ENCODE results near the gene CTSZ.
"Not testable (repeated sequence)": the region's sequence is repeated elsewhere in the genome, so short reads cannot be mapped to it uniquely, and the experiment has no call there.

CTSZ gene

DNA sequence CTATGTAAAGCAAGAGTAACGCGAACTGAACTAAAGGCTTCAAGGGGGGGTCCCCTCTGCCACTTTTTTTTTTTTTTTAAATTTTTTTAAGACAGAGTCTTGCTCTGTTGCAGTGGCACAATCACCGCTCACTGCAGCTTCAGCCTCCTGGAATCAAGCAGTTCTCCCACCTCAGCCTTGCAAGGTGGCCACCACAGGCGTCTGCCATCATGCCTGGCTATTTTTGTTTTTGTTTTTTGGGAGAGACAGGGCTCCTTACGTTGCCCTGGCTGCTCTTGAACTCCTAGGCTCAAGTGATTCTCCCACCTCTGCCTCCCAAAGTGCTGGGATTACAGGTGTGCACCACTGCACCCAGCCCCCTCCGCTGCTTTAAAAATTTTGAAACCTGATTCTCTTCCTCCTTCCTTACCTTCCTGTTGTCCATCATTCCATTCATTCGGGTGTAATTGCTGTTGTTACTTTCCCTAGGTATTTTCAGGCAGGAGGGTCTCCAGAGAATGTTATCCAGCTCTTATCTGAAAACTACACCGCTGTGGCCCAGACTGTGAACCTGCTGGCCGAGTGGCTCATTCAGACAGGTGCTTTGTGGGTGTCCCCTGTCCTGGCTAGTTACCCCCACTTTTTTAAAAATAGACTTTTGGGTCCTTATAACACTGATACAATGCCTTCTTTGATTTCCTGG lies 20.6 kb downstream of the CTSZ start:
- in situ Hi-C loops (cut with HindIII; ENCODE audit: low pct_unique_long_range_greater_than_20kb, low sequenced_read_pairs), result no loop called here
- DNase-seq (ENCODE audit: low read depth in 1 of 2, low spot score in 1 of 2), result no peak
- no peak for TF ChIP-seq JUND (IDR thresholded peaks at IDR 0.05; ENCODE audit: low read depth)

DNA sequence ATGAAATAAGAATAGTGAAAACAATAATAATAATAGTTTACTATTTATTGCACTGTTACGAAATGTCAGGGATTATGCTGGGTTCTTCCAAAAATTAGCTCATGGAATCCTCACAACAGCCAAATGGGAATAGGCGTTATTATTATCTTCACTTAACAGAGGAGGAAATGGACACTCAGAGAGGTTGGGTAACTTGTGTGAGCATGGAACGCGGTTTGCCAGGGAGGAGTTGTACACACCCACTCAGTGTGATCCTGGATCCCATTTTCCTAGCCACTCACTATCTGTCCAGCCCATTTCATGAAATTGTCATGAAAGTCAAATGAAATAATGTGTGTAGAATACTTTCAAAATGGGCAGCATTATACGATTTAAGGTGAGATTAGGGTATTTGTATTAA lies 21.4 kb downstream of the CTSZ start:
- in situ Hi-C loops (cut with HindIII; ENCODE audit: low pct_unique_long_range_greater_than_20kb, low sequenced_read_pairs), result no loop called here
- no peak for DNase-seq (ENCODE audit: low read depth in 1 of 2, low spot score in 1 of 2)
- no peak for TF ChIP-seq JUND (IDR thresholded peaks at IDR 0.05; ENCODE audit: low read depth)

DNA sequence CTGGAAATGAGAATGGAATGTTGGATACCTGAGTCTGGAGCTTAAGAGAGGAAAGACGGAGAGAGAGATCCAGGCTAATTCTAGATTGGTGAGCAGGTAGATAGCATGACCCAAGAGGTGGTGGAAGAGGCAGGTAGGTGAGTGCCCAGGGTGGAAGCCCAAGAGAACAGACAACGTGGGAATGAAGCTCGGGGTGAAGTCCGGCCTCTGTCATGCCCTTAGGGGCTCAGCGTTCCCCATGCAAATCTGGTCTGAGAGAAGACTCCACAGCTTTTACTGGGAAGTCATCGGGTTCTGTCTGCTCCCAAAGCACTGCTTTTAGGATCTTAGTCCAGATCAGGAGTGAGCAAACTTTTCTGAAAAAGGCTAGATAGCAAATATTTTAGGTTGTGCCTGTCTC lies 22.4 kb downstream of the CTSZ start:
- no peak for TF ChIP-seq JUND (IDR thresholded peaks at IDR 0.05; ENCODE audit: low read depth)
- DNase-seq (ENCODE audit: low read depth in 1 of 2, low spot score in 1 of 2), result no peak
- in situ Hi-C loops (cut with HindIII; ENCODE audit: low pct_unique_long_range_greater_than_20kb, low sequenced_read_pairs), result no loop called here

DNA sequence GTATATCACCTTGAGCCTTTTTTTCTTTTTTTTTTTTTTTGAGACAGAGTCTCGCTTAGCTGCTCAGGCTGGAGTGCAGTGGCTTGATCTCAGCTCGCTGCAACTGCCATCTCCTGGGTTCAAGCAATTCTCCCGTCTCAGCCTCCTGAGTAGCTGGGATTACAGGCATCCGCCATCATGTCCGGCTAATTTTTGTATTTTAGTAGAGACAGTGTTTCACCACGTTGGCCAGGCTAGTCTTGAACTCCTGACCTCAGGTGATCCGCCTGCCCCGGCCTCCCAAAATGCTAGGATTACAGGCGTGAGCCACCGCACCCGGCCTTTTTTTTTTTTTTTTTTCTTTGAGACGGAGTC lies 24.0 kb downstream of the CTSZ start:
- in situ Hi-C loops (cut with HindIII; ENCODE audit: low pct_unique_long_range_greater_than_20kb, low sequenced_read_pairs); DNase-seq (ENCODE audit: low read depth in 1 of 2, low spot score in 1 of 2): not testable (repeated sequence)

DNA sequence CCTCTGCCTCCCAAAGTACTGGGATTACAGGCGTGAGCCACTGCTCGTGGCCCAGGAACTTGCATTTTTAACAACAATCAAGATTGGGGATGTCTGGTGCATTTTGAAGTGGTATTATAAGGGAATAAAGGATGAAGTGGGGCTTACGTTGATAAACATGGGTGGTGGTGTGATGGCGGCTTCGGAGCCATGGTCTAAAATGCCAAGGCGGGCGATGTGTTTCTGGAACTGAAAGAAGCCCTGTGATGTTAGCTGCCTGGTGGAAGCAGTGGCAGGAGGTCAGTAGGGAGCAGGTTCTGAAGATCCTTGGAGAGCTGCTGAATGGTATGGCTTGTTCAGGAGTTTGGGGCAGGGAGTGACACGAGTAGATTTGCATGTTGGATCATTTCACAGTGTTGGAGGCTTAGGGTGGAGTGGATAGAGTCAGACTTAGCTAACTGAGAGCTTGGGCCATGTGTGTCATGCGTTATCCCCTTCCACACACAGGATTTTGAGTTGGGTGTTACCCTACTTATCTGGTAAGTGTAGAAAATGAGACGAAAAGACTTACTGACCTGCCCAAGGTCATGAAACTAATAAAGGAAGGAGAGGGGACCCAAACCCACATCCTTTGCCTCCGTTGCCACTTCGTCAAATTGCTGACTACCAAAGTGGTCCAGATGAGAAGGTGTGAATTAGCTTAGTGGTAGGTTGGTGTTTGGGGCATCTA lies 24.5 kb downstream of the CTSZ start:
- in situ Hi-C loops (cut with HindIII; ENCODE audit: low pct_unique_long_range_greater_than_20kb, low sequenced_read_pairs), result no loop called here
- no peak for TF ChIP-seq JUND (IDR thresholded peaks at IDR 0.05; ENCODE audit: low read depth)
- no peak for DNase-seq (ENCODE audit: low read depth in 1 of 2, low spot score in 1 of 2)

DNA sequence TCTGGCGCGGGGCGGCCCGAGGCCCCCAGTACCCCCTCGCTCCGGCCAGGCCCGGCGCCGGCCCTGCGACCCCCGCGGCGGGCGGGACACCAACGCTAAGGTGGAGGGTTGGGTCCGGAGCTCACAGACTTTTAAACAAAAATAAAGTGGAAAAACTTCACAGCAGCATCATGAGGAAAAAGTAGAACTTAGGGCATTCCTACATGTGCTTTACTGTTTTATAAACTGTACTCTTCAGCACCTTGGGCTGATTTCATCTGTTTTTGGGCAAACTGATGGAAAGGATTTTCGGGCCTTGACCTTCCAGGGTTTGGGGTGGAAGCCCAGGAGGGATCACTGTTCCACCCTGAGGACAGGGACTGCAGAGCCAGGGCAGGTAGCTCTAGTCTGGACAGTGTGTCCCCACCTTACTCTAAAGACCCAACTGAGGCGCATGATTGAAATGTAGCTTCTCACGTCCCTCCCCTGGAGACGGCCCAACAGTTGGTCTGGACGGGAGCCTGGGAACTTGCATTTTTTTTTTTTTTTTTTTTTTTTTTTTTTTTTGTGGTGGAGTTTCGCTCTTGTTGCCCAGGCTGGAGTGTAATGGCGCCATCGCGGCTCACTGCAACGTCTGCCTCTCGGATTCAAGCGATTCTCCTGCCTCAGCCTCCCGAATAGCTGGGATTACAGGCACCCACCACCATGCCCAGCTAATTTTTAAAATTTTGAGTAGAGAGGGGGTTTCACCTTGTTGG lies 25.3 kb downstream of the CTSZ start:
- no peak for TF ChIP-seq JUND (IDR thresholded peaks at IDR 0.05; ENCODE audit: low read depth)
- in situ Hi-C loops (cut with HindIII; ENCODE audit: low pct_unique_long_range_greater_than_20kb, low sequenced_read_pairs), result no loop called here
- peak in 1 of 2 experiments; percentile 55 for DNase-seq (ENCODE audit: low read depth in 1 of 2, low spot score in 1 of 2)

DNA sequence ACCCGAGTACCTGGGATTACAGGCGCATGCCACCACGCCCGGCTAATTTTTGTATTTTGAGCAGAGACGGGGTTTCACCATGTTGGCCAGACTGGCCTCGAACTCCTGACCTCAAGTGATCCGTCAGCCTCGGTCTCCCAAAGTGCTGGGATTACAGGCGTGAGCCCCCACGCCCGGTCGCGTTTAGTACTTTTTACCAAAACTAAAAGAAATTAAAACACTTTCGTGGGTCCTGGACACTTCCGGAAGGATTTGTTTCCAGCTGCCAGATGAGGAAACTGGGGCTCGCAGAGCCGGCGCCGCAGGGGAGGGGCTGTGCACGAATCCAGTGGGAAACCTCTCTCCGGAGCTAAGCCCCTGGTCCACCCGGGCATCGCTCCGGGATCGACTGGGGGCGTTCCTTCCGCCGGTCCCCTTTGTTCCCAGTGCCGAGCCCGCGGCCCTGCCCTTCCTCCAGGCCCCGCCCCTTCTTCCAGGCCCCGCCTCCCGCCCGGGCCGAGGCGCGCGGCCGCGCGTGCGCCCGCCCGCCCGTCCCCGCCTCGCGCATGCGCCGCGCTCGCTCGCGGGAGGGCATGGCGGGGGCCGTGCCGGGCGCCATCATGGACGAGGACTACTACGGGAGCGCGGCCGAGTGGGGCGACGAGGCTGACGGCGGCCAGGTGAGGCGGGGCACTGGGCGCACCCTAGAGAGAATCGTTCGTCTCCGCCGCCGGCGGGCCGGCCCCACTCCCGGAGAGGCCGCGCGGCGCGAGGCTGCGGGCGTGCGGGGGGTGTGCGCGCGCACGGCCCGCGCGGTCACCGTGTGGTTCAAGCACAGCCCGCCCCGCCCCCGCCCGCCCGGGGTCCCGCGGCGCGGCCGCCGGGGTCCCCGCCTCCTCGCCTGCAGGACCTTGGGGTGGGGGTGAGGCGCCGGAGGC lies 26.1 kb downstream of the CTSZ start, which contains the start of gene NELFCD:
Gene NELFCD, plus strand, starts transcription at position 546 of the 917 bp plus-strand sequence. Its CDS starts 54 bp downstream, at position 600.
- peak; percentile 92 to 98 for DNase-seq (ENCODE audit: low read depth in 1 of 2, low spot score in 1 of 2)
- in situ Hi-C loops (cut with HindIII; ENCODE audit: low pct_unique_long_range_greater_than_20kb, low sequenced_read_pairs), result no loop called here
- no peak for TF ChIP-seq JUND (IDR thresholded peaks at IDR 0.05; ENCODE audit: low read depth)

DNA sequence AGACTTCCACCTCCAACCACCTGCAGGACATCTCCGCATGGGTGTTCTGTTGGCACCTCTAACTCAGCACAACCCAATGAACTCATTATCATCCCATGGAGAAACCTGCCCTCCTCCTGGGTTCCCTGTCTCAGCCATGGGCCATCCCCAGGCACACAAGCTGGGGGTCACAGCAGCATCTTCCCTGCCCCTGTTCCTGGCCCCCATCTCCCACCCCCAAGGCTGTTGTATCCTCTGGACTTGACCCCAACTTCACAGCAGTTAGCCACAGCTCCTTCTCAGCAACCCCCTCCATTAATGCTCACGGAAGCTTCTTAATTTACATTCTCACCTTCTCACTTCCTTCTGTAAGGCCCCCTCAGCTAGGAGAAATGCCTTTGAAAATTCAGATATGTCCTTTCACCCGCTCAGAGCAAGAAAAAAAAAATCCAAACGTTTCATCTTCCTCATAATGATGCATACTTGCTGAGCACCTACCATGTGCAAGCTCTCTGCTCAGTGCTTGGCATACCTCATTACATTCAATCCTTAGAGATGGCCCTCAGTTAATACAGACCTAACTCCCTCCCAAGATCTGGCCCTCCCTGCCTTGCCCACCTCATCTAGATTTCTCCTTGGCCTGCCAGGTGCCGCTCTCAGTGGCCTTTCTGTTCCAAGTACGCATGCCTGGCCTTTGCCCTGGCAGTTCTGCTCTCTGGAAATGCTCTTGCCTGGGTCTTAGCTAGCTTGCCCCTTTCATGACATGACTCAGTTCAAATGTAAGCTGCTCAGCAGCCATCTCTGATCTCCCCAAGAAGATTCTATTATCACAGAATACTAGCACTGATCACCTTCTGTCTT lies 28.5 kb downstream of the CTSZ start:
- DNase-seq (ENCODE audit: low read depth in 1 of 2, low spot score in 1 of 2), result no peak
- in situ Hi-C loops (cut with HindIII; ENCODE audit: low pct_unique_long_range_greater_than_20kb, low sequenced_read_pairs), result no loop called here
- no peak for TF ChIP-seq JUND (IDR thresholded peaks at IDR 0.05; ENCODE audit: low read depth)

DNA sequence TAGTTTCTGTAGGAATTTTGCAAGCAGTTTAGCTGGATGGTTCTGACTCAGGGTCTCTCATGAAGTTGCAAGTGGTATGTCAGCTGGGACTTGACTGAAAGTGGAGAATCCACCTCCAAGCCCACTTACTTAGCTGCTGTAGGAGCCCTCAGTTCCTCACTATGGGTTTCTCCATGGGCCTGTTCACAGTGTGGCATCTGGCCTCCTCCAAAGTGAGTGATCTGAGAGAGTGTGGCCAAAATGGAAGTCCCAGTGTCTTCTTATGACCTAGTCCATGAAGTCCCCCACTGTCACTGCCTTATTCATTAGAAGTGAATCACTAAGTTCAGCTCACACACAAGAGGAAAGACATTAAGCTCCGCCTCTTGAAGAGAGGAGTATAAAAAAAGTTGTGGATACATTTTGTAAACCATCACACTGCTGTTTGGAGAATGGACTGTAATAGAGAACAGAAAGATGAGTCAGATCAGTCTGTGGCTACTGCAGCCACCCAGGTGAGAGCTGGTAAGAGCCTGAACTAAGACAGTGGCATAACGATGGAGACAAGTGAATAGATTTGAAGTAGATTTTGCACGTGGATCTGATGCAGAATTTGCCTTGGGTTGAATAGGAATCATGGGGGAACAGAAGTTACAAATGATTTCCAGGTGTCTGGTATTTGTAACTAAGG lies 30.9 kb downstream of the CTSZ start:
- in situ Hi-C loops (cut with HindIII; ENCODE audit: low pct_unique_long_range_greater_than_20kb, low sequenced_read_pairs), result no loop called here
- no peak for TF ChIP-seq JUND (IDR thresholded peaks at IDR 0.05; ENCODE audit: low read depth)
- no peak for DNase-seq (ENCODE audit: low read depth in 1 of 2, low spot score in 1 of 2)

DNA sequence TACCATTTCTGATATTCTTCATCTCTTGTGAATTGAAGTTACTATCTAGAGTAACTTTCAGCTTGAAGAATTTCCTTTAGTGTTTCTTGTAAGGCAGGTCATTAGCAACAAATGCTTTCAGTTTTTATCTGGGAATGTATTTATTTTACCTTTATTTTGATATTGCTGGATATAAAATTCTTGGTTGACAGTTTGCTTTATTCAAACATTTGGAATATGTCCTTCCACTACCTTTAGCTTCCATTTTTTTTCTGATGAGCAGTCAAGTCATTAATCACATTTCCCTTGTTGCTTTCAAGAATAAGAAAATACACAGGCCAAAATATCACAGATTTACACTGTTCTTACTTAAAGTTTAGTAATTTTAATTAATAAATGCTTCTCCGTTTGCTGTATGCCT lies 31.7 kb downstream of the CTSZ start:
- no peak for TF ChIP-seq JUND (IDR thresholded peaks at IDR 0.05; ENCODE audit: low read depth)
- in situ Hi-C loops (cut with HindIII; ENCODE audit: low pct_unique_long_range_greater_than_20kb, low sequenced_read_pairs), result no loop called here
- no peak for DNase-seq (ENCODE audit: low read depth in 1 of 2, low spot score in 1 of 2)

DNA sequence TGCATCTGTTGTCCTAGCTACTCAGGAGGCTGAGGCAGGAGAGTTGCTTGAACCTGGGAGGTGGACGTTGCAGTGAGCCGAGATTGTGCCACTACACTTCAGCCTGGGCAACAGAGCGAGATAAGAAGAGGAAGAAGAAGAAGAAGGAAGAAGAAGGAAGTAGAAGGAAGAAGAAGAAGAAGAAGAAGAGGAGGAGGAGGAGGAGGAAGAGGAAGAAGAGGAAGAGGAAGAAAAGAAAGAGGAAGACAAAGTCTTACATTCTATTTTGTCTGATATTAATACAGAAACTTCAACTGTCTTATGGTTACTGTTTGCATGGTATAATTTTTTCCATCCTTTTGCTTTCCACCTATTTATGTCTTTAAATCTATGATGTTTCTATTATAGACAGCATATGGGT lies 33.2 kb downstream of the CTSZ start:
- in situ Hi-C loops (cut with HindIII; ENCODE audit: low pct_unique_long_range_greater_than_20kb, low sequenced_read_pairs), result no loop called here
- no peak for TF ChIP-seq JUND (IDR thresholded peaks at IDR 0.05; ENCODE audit: low read depth)
- DNase-seq (ENCODE audit: low read depth in 1 of 2, low spot score in 1 of 2), result no peak

Measured in T47D (cell line).